Neural cell (in vitro differentiated cells): ENCODE measurements around the gene ST6GALNAC2. TPM values are rescaled to one million over a fixed set of nuclear protein-coding genes. Genes with fewer than 3 reads are reported as not detected.
A peak's percentile ranks its signal among the peaks of the same experiment; 100 is the strongest.

Experiments used
- H2AFZ ChIP-seq: fragments of 200-600, 300-800 bp; sonication (generic), shearing (Covaris generic); 2 replicates; pipeline ENCODE4 v1.6.0; 2014; ENCODE audit warnings: low read depth, mild to moderate bottlenecking, antibody characterized with exemption, low read length, moderate library complexity
- H3F3A ChIP-seq: fragments of 200-600 bp; shearing (Covaris generic); 2 replicates; pipeline ENCODE4 v1.6.1; 2016; ENCODE audit warnings: mild to moderate bottlenecking, moderate library complexity, mixed read lengths, antibody characterized with exemption, low read length; ENCODE audit not compliant: insufficient read depth, poor library complexity, severe bottlenecking
- H3K27ac ChIP-seq: fragments of 200-600, 300-800 bp; sonication (generic), shearing (Covaris generic); 2 replicates; pipeline ENCODE4 v1.5.1; 2014; ENCODE audit warnings: mild to moderate bottlenecking, low read length, moderate library complexity
- H3K27me3 ChIP-seq: fragments of 300-800, 200-600 bp; sonication (generic), shearing (Covaris generic); 2 replicates; pipeline ENCODE4 v1.6.0; 2014; ENCODE audit warnings: mild to moderate bottlenecking, low read depth, low read length, moderate library complexity; ENCODE audit not compliant: insufficient read depth
- H3K36me3 ChIP-seq: fragments of 300-800, 200-600 bp; sonication (generic), shearing (Covaris generic); 2 replicates; pipeline ENCODE4 v1.5.1; 2014; ENCODE audit warnings: mild to moderate bottlenecking, antibody characterized with exemption, low read length, moderate library complexity; ENCODE audit not compliant: insufficient read depth
- H3K4me2 ChIP-seq: fragments of 300-800, 200-600 bp; sonication (generic), shearing (Covaris generic); 2 replicates; pipeline ENCODE4 v1.6.0; 2014; ENCODE audit warnings: mild to moderate bottlenecking, low read length
- H3K4me3 ChIP-seq: fragments of 300-800, 200-600 bp; sonication (generic), shearing (Covaris generic); 2 replicates; pipeline ENCODE4 v1.5.1; 2014; ENCODE audit warnings: mild to moderate bottlenecking, low read length, moderate library complexity
- H3K79me2 ChIP-seq: fragments of 200-600 bp; shearing (Covaris generic); replicated peaks from 2 replicates; pipeline ENCODE4 v1.6.0; 2014; ENCODE audit warnings: mild to moderate bottlenecking, low read length, moderate library complexity; ENCODE audit not compliant: insufficient read depth
- H3K9ac ChIP-seq: fragments of 300-800, 200-600 bp; sonication (generic), shearing (Covaris generic); 2 replicates; pipeline ENCODE4 v1.6.1; 2016; ENCODE audit warnings: mild to moderate bottlenecking, low read length, mixed read lengths
- H3K9me2 ChIP-seq: fragments of 200-600 bp; shearing (Covaris generic); 2 replicates; pipeline ENCODE4 v1.6.1; 2016; ENCODE audit warnings: mild to moderate bottlenecking, low read length, mixed read lengths; ENCODE audit not compliant: insufficient read depth
- H3K9me3 ChIP-seq: fragments of 200-600, 300-800 bp; sonication (generic), shearing (Covaris generic); 2 replicates; pipeline ENCODE4 v1.6.1; 2016; ENCODE audit warnings: mild to moderate bottlenecking, mixed run types, low read length, moderate library complexity, mixed read lengths
- H4K20me1 ChIP-seq: fragments of 200-600 bp; shearing (Covaris generic); 2 replicates; pipeline ENCODE4 v1.6.1; 2016; ENCODE audit warnings: mild to moderate bottlenecking, mixed run types; ENCODE audit not compliant: insufficient read depth
- CTCF ChIP-seq: fragments of 450-650 bp; IDR thresholded peaks from 2 replicates; pipeline ENCODE4 v1.5.1; 2014; ENCODE audit warnings: antibody characterized with exemption, mild to moderate bottlenecking, moderate library complexity; ENCODE audit not compliant: poor library complexity, severe bottlenecking
- EP300 ChIP-seq: fragments of 450-650 bp; conservative IDR thresholded peaks from 2 replicates; pipeline ENCODE4 v1.6.1; 2014; ENCODE audit warnings: antibody characterized with exemption, mild to moderate bottlenecking, moderate library complexity; ENCODE audit not compliant: poor library complexity, severe bottlenecking
- EZH2 ChIP-seq: fragments of 200-600, 300-800 bp; shearing (Covaris generic), sonication (generic); IDR thresholded peaks from 2 replicates; pipeline ENCODE4 v1.6.1; 2014; ENCODE audit warnings: antibody characterized with exemption, low read length, borderline replicate concordance, mild to moderate bottlenecking; ENCODE audit not compliant: insufficient read depth, poor library complexity, severe bottlenecking
- MXI1 ChIP-seq: fragments of 450-650 bp; conservative IDR thresholded peaks from 2 replicates; pipeline ENCODE4 v1.6.1; 2014; ENCODE audit warnings: antibody characterized with exemption, mild to moderate bottlenecking; ENCODE audit not compliant: poor library complexity, severe bottlenecking
- POLR2AphosphoS5 ChIP-seq: IDR thresholded peaks from 2 replicates; pipeline ENCODE4 v1.6.1; 2012
- RAD21 ChIP-seq: fragments of 450-650 bp; conservative IDR thresholded peaks from 2 replicates; pipeline ENCODE4 v1.6.1; 2014; ENCODE audit warnings: antibody characterized with exemption, mild to moderate bottlenecking, moderate library complexity
- REST ChIP-seq: IDR thresholded peaks from 2 replicates; pipeline ENCODE4 v1.6.1; 2012; ENCODE audit warnings: borderline replicate concordance
- SMC3 ChIP-seq: fragments of 450-650 bp; conservative IDR thresholded peaks from 2 replicates; pipeline ENCODE4 v1.6.1; 2014; ENCODE audit warnings: antibody characterized with exemption, mild to moderate bottlenecking, moderate library complexity; ENCODE audit not compliant: poor library complexity
- TAF1 ChIP-seq: IDR thresholded peaks from 2 replicates; pipeline ENCODE4 v1.6.1; 2012; ENCODE audit warnings: low read depth
- polyA plus RNA-seq: library from polyadenylated mRNA; depleted of rRNA; stranded (reverse); fragments of >200 nt; gene quantifications from 2 replicates; pipeline ENCODE4 v1.2.3, GENCODE V29; 2014

Gene ST6GALNAC2
- polyA plus RNA-seq, 1 donor from 2014 or later = not detected

DNA sequence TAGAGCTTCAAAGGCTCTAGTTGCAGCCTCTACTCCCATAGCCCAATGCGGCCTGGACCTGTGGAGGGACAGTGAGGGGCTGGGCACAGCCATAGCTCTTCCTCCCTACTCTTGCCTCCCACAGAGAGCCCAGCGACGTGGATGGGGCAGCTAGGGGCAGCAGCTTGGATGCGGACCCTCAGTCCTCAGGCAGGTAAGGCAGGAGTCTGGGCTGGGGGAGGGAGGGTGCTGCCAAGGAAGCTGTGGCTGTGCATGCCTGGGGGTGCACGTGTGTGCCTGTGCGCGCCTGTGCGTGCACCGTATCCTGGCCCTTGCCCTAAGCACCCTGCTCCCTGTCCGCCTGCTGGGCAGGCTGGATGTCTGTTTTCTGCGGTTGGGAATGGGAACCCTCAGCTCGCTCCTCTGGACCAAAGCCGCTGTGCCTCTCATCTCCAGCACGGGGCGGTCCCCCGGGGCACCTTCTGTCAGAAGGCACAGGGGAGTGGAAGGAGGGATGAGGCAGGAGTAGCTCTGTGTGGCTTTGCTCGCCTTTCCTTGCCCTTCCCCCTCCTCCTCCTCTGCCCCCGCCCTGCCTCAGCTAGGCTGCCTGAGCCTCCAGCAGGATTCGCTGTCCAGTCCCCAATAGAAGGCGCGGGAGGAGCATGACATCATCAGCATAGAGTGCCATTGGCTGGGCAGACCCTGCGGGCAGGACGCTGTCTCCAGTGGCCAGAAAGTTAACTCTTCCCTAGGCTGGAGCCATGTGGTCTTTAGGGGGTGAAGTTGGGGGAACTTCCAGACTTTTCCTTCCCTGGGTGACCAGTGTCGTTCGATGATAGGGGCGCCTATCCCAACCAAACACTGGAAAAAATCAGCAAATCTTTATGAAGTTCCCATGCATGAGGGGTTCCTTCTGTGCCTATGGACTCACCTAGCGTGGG, 45.0 kb downstream of the ST6GALNAC2 start:
- H3K36me3 ChIP-seq = no peaks in the 10 kb centered on the region
- peaks cover 34% of the 10 kb centered on the region for H3K27me3 ChIP-seq
- peak overlapping the region; percentile 56 for H3K4me3 ChIP-seq
- H4K20me1 ChIP-seq = no peaks in the 10 kb centered on the region
- H3K79me2 ChIP-seq = no peaks in the 10 kb centered on the region
- no peaks in the 10 kb centered on the region for H3K9me3 ChIP-seq
- H2AFZ ChIP-seq = no peak overlapping the region
- H3F3A ChIP-seq = no peaks in the 10 kb centered on the region
- H3K27ac ChIP-seq = peak overlapping the region; percentile 68
- peak; percentile 61 for TF ChIP-seq EP300
- peak; percentile 72 for TF ChIP-seq TAF1
- peak; percentile 77 for TF ChIP-seq REST
- peak; percentile 74 for TF ChIP-seq MXI1
- peak; percentile 85 for TF ChIP-seq POLR2AphosphoS5
- peak; percentile 49 for TF ChIP-seq SMC3
- no peak for TF ChIP-seq RAD21
- TF ChIP-seq CTCF = no peak
- no peak for TF ChIP-seq EZH2
- H3K9me2 ChIP-seq = no peaks in the 10 kb centered on the region
- H3K4me2 ChIP-seq = peak overlapping the region; percentile 59
- peak overlapping the region; percentile 67 for H3K9ac ChIP-seq

- H3K79me2 ChIP-seq = no peaks in the 10 kb centered on the region
- peak within 1 kb of the TSS; percentile 67 for H3K9ac ChIP-seq
- H3K9me2 ChIP-seq = no peaks in the 10 kb centered on the region
- H3K27ac ChIP-seq = peak within 1 kb of the TSS; percentile 68
- no peak within 1 kb of the TSS for H2AFZ ChIP-seq
- no peaks in the 10 kb centered on the region for H3F3A ChIP-seq
- no peaks in the 10 kb centered on the region for H4K20me1 ChIP-seq
- peak within 1 kb of the TSS; percentile 59 for H3K4me2 ChIP-seq
- no peaks in the 10 kb centered on the region for H3K9me3 ChIP-seq
- H3K27me3 ChIP-seq = peaks cover 34% of the 10 kb centered on the region
- TF ChIP-seq SMC3 (no peak), CTCF (peak; percentile 11)
- peak within 1 kb of the TSS; percentile 56 for H3K4me3 ChIP-seq
- H3K36me3 ChIP-seq = no peaks in the 10 kb centered on the region
These were observed 45.9 kb downstream of the ST6GALNAC2 start, which contains the start of gene PRCD for GRCh38 chr17:76539631-76540271. Gene PRCD (plus strand): TSS chr17:76540044. CDS start chr17:76540142, 98 bp downstream.
